K562 (cell line): ENCODE results near the gene NRXN3. TPM values are rescaled to one million over a fixed set of nuclear protein-coding genes. Genes with fewer than 3 reads are reported as not detected.

Experiments used
- ATAC-seq: fragments of 200-7000 bp; cut with Tn5 transposase; 3 replicates; pipeline ENCODE4 v1.9.1; 2020; ENCODE audit warnings: moderate library complexity
- BruUV-seq: library from RNA; stranded (reverse); fragments of 400-500 nt; replicated peaks from 2 replicates; lab custom pipeline; 2021; lab: Mats Ljungman, UMichigan
- CTCF ChIA-PET: fragments of 300-600 bp; formaldehyde crosslinking; extraction: SDS; loops from one replicate; lab custom pipeline; 2021; ENCODE audit warnings: low intra/inter-chr PET ratio; lab: Yijun Ruan, JAX
- POLR2A ChIA-PET: fragments of 300-600, 350-650 bp; sonication (Branson Sonifier 250); formaldehyde crosslinking; extraction: SDS; loops from one replicate; lab custom pipeline; 2021; ENCODE audit warnings: antibody characterized with exemption, inconsistent platforms; lab: Yijun Ruan, JAX
- DNase-seq, 4 experiments: peaks; one replicate each; pipeline versions ENCODE4 v3.0.0 to v3.0.0-alpha.2; 2011 to 2018; ENCODE audit warnings: low spot score in 3 of 4, mixed read lengths in 3 of 4; ENCODE audit errors: extremely low read depth in 1 of 4
- FAIRE-seq: peaks from 2 replicates; lab custom pipeline; 2011; peaks lifted over from hg19 to GRCh38; lab: Jason Lieb, UNC
- H2AFZ ChIP-seq: 2 replicates; pipeline ENCODE4 v1.6.0; 2011; ENCODE audit warnings: low read depth, low read length, control low read depth, inconsistent platforms
- H3K27ac ChIP-seq: fragments of 200-600 bp; 3 replicates; pipeline ENCODE4 v1.8.0; 2011; ENCODE audit warnings: low read depth, mild to moderate bottlenecking, control low read depth, inconsistent platforms, low read length, moderate library complexity, mixed read lengths; ENCODE audit errors: extremely low read depth
- H3K27me3 ChIP-seq, 2 experiments: fragments of 300-600 bp in 1 of 2; 2 replicates in 1 of 2; 3 replicates in 1 of 2; pipeline versions ENCODE4 v1.6.0 to v1.8.0; 2011; ENCODE audit warnings: inconsistent platforms in 2 of 2, low read length in 2 of 2, mild to moderate bottlenecking in 1 of 2, mixed read lengths in 1 of 2, moderate library complexity in 1 of 2; ENCODE audit not compliant: control insufficient read depth in 2 of 2, insufficient read depth in 2 of 2
- H3K36me3 ChIP-seq: fragments of 300-600 bp; 3 replicates; pipeline ENCODE4 v1.8.0; 2011; ENCODE audit warnings: mild to moderate bottlenecking, low read length, inconsistent platforms; ENCODE audit not compliant: control insufficient read depth, insufficient read depth
- H3K4me1 ChIP-seq, 2 experiments: fragments of 200-600 bp in 1 of 2; replicated peaks in 1 of 2; 2 replicates in 1 of 2; 3 replicates in 1 of 2; pipeline versions ENCODE4 v1.5.1 to v1.8.0; 2011; ENCODE audit warnings: inconsistent platforms in 2 of 2, low read length in 2 of 2, mild to moderate bottlenecking in 1 of 2, mixed read lengths in 1 of 2, moderate library complexity in 1 of 2; ENCODE audit not compliant: control insufficient read depth in 2 of 2, insufficient read depth in 2 of 2
- H3K4me2 ChIP-seq: 2 replicates; pipeline ENCODE4 v1.6.1; 2011; ENCODE audit warnings: low read length, control low read depth, inconsistent platforms, mixed read lengths; ENCODE audit not compliant: insufficient read depth
- H3K4me3 ChIP-seq: fragments of 200-600 bp; sonication (generic), shearing (Covaris generic); 2 replicates; pipeline ENCODE4 v1.5.1; 2016; ENCODE audit warnings: control low read depth, inconsistent platforms
- H3K79me2 ChIP-seq: fragments of 200-600 bp; 3 replicates; pipeline ENCODE4 v1.8.0; 2011; ENCODE audit warnings: low read length, inconsistent platforms; ENCODE audit not compliant: control insufficient read depth, insufficient read depth
- H3K9ac ChIP-seq, 2 experiments: 2 replicates each; pipeline versions ENCODE4 v1.6.0 to v1.6.1; 2011; ENCODE audit warnings: low read depth in 2 of 2, low read length in 2 of 2, control low read depth in 1 of 2, inconsistent platforms in 1 of 2, mild to moderate bottlenecking in 1 of 2, mixed read lengths in 1 of 2; ENCODE audit not compliant: insufficient read depth in 1 of 2
- H3K9me1 ChIP-seq: one replicate; pipeline ENCODE4 v1.6.0; 2011; ENCODE audit warnings: inconsistent platforms, mild to moderate bottlenecking, low read length, moderate library complexity; ENCODE audit not compliant: control insufficient read depth, insufficient read depth
- H3K9me3 ChIP-seq: replicated peaks from 2 replicates; pipeline ENCODE4 v1.5.1; 2011; ENCODE audit warnings: low read depth, low read length, inconsistent platforms; ENCODE audit not compliant: control insufficient read depth, insufficient read depth
- H4K20me1 ChIP-seq: replicated peaks from 2 replicates; pipeline ENCODE4 v1.6.1; 2011; ENCODE audit warnings: low read length, inconsistent platforms, mixed read lengths; ENCODE audit not compliant: control insufficient read depth, insufficient read depth
- BCOR ChIP-seq: fragments of 450-650 bp; IDR thresholded peaks from 2 replicates; pipeline ENCODE4 v1.6.1; 2016
- BDP1 ChIP-seq: IDR thresholded peaks from 3 replicates; pipeline ENCODE4 v1.6.1; 2011; ENCODE audit not compliant: insufficient read length, insufficient read depth
- COPS2 ChIP-seq: fragments of 450-650 bp; conservative IDR thresholded peaks from 2 replicates; pipeline ENCODE4 v1.6.1; 2016; ENCODE audit warnings: mild to moderate bottlenecking, moderate library complexity
- FOXJ3 ChIP-seq: sonication (generic); formaldehyde crosslinking; IDR thresholded peaks from 2 replicates; pipeline ENCODE4 v1.4.0; 2020; ENCODE audit warnings: mild to moderate bottlenecking, missing genetic modification reagents
- KLF10 ChIP-seq: fragments of 250-450 bp; sonication (Bioruptor Pico); IDR thresholded peaks from 2 replicates; pipeline ENCODE4 v1.6.1; 2021; ENCODE audit warnings: matching md5 sums
- NFE2 ChIP-seq: IDR thresholded peaks from 2 replicates; pipeline ENCODE4 v1.6.1; 2014; ENCODE audit warnings: antibody characterized with exemption, low read depth
- NR1H2 ChIP-seq: sonication (generic); formaldehyde crosslinking; IDR thresholded peaks from 2 replicates; pipeline ENCODE4 v1.4.0; 2020; ENCODE audit warnings: mild to moderate bottlenecking, missing genetic modification reagents
- POLR2A ChIP-seq: fragments of 450-650 bp; conservative IDR thresholded peaks from 2 replicates; pipeline ENCODE4 v1.6.1; 2016
- SAP30 ChIP-seq: fragments of 200-600 bp; sonication (generic); IDR thresholded peaks from 2 replicates; pipeline ENCODE4 v1.6.1; 2012; ENCODE audit warnings: borderline replicate concordance, low read depth, mild to moderate bottlenecking, moderate library complexity, low read length, control low read depth, inconsistent platforms; ENCODE audit not compliant: insufficient read depth, poor library complexity, severe bottlenecking
- STAT5A ChIP-seq: IDR thresholded peaks from 2 replicates; pipeline ENCODE4 v1.6.1; 2012; ENCODE audit warnings: low read length, inconsistent platforms, borderline replicate concordance
- XRCC5 ChIP-seq: fragments of 200-400 bp; formaldehyde crosslinking; IDR thresholded peaks from 2 replicates; pipeline ENCODE4 v1.6.1; 2017; ENCODE audit warnings: low read depth, mild to moderate bottlenecking, low read length
- ZBTB8A ChIP-seq: fragments of 450-650 bp; IDR thresholded peaks from 2 replicates; pipeline ENCODE4 v1.6.1; 2018; ENCODE audit warnings: mild to moderate bottlenecking, moderate library complexity; ENCODE audit not compliant: partially characterized antibody
- ZFP36 ChIP-seq: fragments of 150-350 bp; IDR thresholded peaks from 2 replicates; pipeline ENCODE4 v1.6.1; 2018; ENCODE audit warnings: low read length, low read depth; ENCODE audit not compliant: partially characterized antibody
- ZNF431 ChIP-seq: sonication (generic); formaldehyde crosslinking; IDR thresholded peaks from 2 replicates; pipeline ENCODE4 v1.8.0; 2022; ENCODE audit warnings: mild to moderate bottlenecking, missing genetic modification reagents
- ZNF699 ChIP-seq: fragments of 250-450 bp; sonication (Bioruptor Pico); IDR thresholded peaks from 2 replicates; pipeline ENCODE4 v1.8.0; 2021; ENCODE audit warnings: mild to moderate bottlenecking, moderate library complexity; ENCODE audit not compliant: insufficient replicate concordance
- ZNF764 ChIP-seq: fragments of 250-450 bp; sonication (Bioruptor Pico); IDR thresholded peaks from 2 replicates; pipeline ENCODE4 v1.4.0; 2020; ENCODE audit warnings: low read depth, mild to moderate bottlenecking, moderate library complexity
- WGBS: fragments of 100-300 bp; shearing (Covaris generic); methylation state at CpG from one replicate; pipeline ENCODE4 v1.1.6; 2016; ENCODE audit warnings: low coverage, mixed read lengths; ENCODE audit not compliant: insufficient coverage; ENCODE audit errors: missing lambda C conversion rate; 5-methylcytosine and 5-hydroxymethylcytosine counted together
- in situ Hi-C: fragments of 300-500 bp; cut with MboI; formaldehyde crosslinking; loops from 4 replicates; pipeline ENCODE4 v1.15.0; 2018; ENCODE audit warnings: inconsistent platforms, mixed read lengths
- intact Hi-C: fragments of 100-400 bp; cut with micrococcal nuclease; formaldehyde crosslinking; loops from 2 replicates; pipeline ENCODE4 v1.14.2; 2022
- polyA plus RNA-seq, 8 experiments: library from polyadenylated mRNA; depleted of rRNA in 4 of 8; stranded (reverse) in 5 of 8; unstranded in 3 of 8; fragments of >200 nt; fragmentation: Nextera tagmentation in 2 of 8; fragmentation: Illumina TruSeq in 1 of 8; extraction: Ambion mirVana in 2 of 8; extraction: Trizol in 1 of 8; gene quantifications; 2 replicates each; pipeline versions ENCODE4 v1.2.1 to v1.2.3, GENCODE V29; 2011 to 2014; ENCODE audit warnings: inconsistent platforms in 1 of 8, missing spikeins in 1 of 8
- total RNA-seq, 7 experiments: library from RNA; depleted of rRNA in 6 of 7; stranded (reverse); fragments of >200 nt in 6 of 7; fragmentation: Illumina TruSeq in 2 of 7; extraction: Trizol in 2 of 7; gene quantifications; 2 replicates each; pipeline versions ENCODE4 v1.2.1 to v1.2.3, GENCODE V29; 2011 to 2021; ENCODE audit warnings: low replicate concordance in 1 of 7
- TF ChIP-seq, protein P1 (sequence below), 2 experiments: fragments of 450-650 bp in 1 of 2; IDR thresholded peaks; 2 replicates each; pipeline ENCODE4 v1.6.1; 2011 to 2017; ENCODE audit warnings: low read depth in 2 of 2, antibody characterized with exemption in 1 of 2, borderline replicate concordance in 1 of 2, low read length in 1 of 2, mild to moderate bottlenecking in 1 of 2, mixed read lengths in 1 of 2; ENCODE audit not compliant: control insufficient read depth in 1 of 2
- TF ChIP-seq, protein P2 (sequence below): fragments of 450-650 bp; IDR thresholded peaks from 2 replicates; pipeline ENCODE4 v1.6.1; 2016; ENCODE audit warnings: antibody characterized with exemption

Gene NRXN3
- total and polyA plus RNA-seq, 9 of the 15 experiments (the other 6 are each of a cell fraction or from before 2014, with no cell fraction given) = 0.09 TPM; not detected in 8

DNA sequence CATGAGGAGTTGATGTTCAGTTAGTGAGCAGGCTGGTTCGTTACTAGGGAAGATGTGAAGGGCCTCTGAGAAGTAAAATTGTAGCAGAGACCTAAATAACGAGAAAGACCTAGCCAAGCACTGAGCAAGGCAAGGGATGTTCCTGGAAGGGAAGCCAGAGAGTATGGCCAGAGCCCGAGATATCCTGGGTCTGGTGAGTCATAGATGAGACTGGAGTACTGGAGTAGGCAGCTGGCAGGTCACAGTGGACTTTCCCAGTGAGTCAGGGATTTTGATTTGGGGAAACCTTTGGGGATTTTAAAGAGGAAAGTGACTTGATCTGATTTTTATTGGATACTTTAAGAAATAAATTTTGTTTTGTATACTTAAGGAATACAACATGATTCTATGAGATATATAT lies 1672.1 kb downstream of the NRXN3 start:
- in situ Hi-C loops (no loop called here), intact Hi-C loops (no loop called here)
- H2AFZ ChIP-seq = no peak overlapping the region
- no peak overlapping the region for H3K4me3 ChIP-seq
- 0% methylated on average over 3 of the region's 3 CpGs for WGBS
- no peaks in the 10 kb centered on the region for H3K4me1 ChIP-seq
- ChIA-PET CTCF (no interaction called here), POLR2A (no interaction called here)
- no peaks in the 10 kb centered on the region for H3K36me3 ChIP-seq
- no peak overlapping the region for H3K4me2 ChIP-seq
- DNase-seq (no peak), FAIRE-seq (no peak), ATAC-seq (no peak)
- no peaks in the 10 kb centered on the region for H4K20me1 ChIP-seq
- H3K27ac ChIP-seq = no peak overlapping the region
- H3K27me3 ChIP-seq = no peaks in the 10 kb centered on the region
- no peak for TF ChIP-seq ZBTB8A
- no peak for TF ChIP-seq KLF10
- TF ChIP-seq, protein P1, sequence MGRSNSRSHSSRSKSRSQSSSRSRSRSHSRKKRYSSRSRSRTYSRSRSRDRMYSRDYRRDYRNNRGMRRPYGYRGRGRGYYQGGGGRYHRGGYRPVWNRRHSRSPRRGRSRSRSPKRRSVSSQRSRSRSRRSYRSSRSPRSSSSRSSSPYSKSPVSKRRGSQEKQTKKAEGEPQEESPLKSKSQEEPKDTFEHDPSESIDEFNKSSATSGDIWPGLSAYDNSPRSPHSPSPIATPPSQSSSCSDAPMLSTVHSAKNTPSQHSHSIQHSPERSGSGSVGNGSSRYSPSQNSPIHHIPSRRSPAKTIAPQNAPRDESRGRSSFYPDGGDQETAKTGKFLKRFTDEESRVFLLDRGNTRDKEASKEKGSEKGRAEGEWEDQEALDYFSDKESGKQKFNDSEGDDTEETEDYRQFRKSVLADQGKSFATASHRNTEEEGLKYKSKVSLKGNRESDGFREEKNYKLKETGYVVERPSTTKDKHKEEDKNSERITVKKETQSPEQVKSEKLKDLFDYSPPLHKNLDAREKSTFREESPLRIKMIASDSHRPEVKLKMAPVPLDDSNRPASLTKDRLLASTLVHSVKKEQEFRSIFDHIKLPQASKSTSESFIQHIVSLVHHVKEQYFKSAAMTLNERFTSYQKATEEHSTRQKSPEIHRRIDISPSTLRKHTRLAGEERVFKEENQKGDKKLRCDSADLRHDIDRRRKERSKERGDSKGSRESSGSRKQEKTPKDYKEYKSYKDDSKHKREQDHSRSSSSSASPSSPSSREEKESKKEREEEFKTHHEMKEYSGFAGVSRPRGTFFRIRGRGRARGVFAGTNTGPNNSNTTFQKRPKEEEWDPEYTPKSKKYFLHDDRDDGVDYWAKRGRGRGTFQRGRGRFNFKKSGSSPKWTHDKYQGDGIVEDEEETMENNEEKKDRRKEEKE (IDR thresholded peaks at IDR 0.05; ENCODE audit: borderline replicate concordance in 1 of 2, control insufficient read depth in 1 of 2, low read depth in 2 of 2, low read length in 1 of 2) = no peak
- TF ChIP-seq FOXJ3 (CRISPR knock-in tag) = no peak
- no peak for TF ChIP-seq ZNF699 (CRISPR knock-in tag)
- TF ChIP-seq BDP1 = no peak
- TF ChIP-seq NFE2 = no peak
- TF ChIP-seq SAP30 = no peak
- TF ChIP-seq ZNF431 (CRISPR knock-in tag) = no peak
- no peak for TF ChIP-seq BCOR
- no peak for TF ChIP-seq POLR2A
- TF ChIP-seq COPS2 = no peak
- no peak for TF ChIP-seq ZFP36
- no peak for TF ChIP-seq ZNF764
- TF ChIP-seq STAT5A = no peak
- TF ChIP-seq, protein P2, sequence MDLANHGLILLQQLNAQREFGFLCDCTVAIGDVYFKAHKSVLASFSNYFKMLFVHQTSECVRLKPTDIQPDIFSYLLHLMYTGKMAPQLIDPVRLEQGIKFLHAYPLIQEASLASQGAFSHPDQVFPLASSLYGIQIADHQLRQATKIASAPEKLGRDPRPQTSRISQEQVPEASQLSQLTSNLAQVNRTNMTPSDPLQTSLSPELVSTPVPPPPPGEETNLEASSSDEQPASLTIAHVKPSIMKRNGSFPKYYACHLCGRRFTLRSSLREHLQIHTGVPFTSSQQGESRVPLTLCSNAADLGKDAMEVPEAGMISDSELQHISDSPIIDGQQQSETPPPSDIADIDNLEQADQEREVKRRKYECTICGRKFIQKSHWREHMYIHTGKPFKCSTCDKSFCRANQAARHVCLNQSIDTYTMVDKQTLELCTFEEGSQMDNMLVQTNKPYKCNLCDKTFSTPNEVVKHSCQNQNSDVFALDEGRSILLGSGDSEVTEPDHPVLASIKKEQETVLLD = no peak
- TF ChIP-seq XRCC5 = no peak
- no peak for TF ChIP-seq NR1H2
- no peak overlapping the region for H3K9ac ChIP-seq
- BruUV-seq = no TSS peak
- H3K79me2 ChIP-seq = no peaks in the 10 kb centered on the region
- H3K9me1 ChIP-seq = no peaks in the 10 kb centered on the region
- no peaks in the 10 kb centered on the region for H3K9me3 ChIP-seq
